NCI-H345 (cell line): Measurements from ENCODE around the gene RBM17.
"Not testable (repeated sequence)": the region's sequence is repeated elsewhere in the genome, so short reads cannot be mapped to it uniquely, and the experiment has no call there.

Source experiments
- DNase-seq: peaks from one replicate; lab custom pipeline; 2025; lab: John Stamatoyannopoulos, UW

The RBM17 gene

GRCh38 chr10:6112893-6113292 is 24.1 kb downstream of the RBM17 start:
- DNase-seq, result no peak

GRCh38 chr10:6114299-6114698 is 25.5 kb downstream of the RBM17 start:
- no peak for DNase-seq

GRCh38 chr10:6114805-6115341 is 26.0 kb downstream of the RBM17 start:
- DNase-seq, result no peak

- no peak for DNase-seq
Observed at GRCh38 chr10:6115411-6115810, 26.6 kb downstream of the RBM17 start.

- DNase-seq, result no peak
Observed at GRCh38 chr10:6115824-6116350, 27.1 kb downstream of the RBM17 start.

GRCh38 chr10:6116806-6117205 is 28.0 kb downstream of the RBM17 start:
- no peak for DNase-seq

- DNase-seq, result no peak
Observed at GRCh38 chr10:6117711-6118110, 28.9 kb downstream of the RBM17 start.

DNA sequence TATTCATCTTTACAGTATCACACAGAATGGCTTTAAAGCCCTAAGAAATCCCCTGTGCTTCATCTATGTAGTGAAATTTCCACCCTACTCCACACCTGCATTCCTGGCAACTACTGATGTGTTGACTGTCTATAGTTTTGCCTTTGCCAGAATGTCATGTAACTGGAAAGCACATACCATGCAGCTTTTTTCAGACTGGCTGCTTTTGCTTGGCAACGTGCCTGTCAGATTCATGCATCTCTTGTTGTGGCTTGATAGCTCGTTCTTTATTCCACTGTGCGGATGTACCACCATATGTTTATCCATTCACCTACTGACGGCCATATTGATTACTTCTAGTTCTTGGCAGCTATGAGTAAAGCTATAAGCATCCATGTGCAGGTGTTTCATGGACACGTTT is 30.6 kb downstream of the RBM17 start:
- no peak for DNase-seq

DNA sequence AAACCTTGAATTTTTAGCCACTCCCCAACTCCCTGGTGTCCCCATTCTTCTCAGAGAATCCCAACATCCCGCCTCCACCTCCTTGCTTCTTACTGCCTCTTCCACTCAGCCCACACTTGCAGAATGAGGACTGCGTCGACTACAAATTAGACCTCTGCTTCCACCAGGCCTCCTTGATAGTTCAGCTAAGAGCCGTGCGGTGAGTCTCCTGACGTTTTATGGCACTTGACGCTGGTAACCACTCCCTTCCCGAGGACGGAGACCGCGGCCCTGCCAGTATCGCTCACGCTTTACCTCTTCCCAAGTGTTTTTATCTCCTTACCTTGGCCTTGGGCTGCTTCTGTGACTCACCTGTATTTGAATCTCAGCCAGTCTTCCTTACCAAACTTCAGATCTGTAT is 31.1 kb downstream of the RBM17 start:
- DNase-seq, result no peak

DNA sequence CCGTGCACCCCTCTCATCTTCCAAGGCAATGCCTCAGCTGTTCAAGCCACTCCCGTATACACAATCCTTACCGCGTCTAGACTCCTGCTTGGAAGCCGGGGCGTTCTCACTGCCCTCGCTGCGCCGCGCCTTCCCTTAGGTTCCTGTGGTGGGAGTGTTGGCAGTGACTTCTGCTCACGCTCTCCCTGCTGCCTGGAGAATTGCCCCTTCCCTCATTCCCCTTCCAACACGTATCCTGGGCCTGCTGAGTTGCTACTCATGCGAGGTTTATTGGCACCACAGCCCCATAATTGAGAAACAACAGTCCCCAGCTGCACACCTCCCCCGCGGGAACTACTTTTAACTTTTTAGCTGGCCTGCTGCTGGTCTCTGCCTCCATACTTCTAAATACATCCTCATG is 31.9 kb downstream of the RBM17 start:
- DNase-seq, result no peak

- no peak for DNase-seq
Observed at GRCh38 chr10:6121146-6121545, 32.3 kb downstream of the RBM17 start.

- no peak for DNase-seq
Observed at GRCh38 chr10:6123532-6123931, 34.7 kb downstream of the RBM17 start.

DNA sequence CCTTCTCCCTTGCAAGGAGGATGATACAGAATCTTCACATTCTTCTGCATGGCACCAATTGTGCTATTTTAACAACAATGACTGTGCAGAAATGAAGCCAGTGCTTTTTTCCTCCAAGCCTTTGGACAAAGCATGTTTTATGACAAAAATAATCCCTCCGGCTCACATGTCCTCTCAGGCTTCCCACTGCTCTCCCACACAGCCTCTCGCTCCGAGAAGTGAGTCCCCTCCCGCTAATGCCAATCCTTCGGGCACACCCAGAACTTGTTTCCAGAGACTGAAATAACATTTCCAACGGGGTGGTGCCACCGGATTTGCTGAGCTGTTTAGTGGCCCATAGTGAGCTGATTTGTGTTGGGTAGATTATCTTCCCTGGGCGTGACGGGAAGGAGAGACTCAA is 35.8 kb downstream of the RBM17 start:
- DNase-seq, result no peak

DNA sequence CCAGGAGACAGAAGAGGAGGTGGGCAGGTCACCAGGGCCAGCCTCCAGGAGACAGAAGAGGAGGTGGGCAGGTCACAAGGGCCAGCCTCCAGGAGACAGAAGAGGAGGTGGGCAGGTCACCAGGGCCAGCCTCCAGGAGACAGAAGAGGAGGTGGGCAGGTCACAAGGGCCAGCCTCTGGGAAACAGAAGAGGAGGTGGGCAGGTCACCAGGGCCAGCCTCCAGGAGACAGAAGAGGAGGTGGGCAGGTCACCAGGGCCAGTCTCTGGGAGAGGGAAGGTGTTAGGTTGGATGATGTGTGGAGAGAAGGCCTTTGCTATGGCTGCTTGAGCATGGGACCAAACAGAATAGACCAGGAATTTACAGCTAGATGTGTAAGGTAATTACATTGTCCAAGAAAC is 38.6 kb downstream of the RBM17 start:
- not testable (repeated sequence) for DNase-seq

- no peak for DNase-seq
Observed at GRCh38 chr10:6128087-6128486, 39.3 kb downstream of the RBM17 start.

- DNase-seq, result no peak
Observed at GRCh38 chr10:6128591-6129251, 39.9 kb downstream of the RBM17 start.

GRCh38 chr10:6130848-6131470 is 42.1 kb downstream of the RBM17 start:
- no peak for DNase-seq

DNA sequence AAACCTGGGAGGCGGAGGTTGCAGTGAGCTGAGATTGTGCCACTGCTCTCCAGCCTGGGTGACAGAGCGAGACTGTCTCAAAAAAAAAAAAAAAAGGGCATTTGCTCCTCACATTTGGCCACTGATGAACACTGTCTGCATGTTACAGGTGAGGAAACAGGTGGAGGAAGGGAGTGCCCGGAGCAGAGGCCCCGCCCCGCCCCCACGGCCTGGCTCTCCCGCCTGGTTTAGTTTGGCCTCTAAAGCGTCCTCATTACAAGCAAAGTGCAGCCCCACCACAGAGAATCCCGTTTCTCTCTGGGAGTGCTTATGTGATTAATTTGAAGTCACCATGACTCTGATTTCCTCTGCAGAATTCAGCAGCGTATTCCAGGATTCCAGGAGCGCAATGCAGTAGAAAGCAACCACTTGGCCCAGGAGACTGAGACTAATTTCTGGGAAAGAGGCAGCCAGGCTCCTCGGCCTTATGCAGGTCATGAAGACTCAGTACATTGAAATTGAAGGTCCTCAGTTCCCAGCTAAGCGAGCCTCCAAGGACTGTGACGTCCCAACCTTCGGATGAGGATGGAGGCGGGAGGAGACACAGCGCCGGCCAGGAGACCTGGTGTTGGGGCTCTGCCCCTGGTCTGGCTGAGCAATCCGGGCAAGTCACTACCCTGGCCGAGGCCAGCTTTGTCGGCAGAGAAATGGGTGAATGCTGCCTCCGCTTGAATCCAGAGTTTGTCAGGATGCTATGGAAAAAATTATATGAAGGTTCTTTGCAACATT is 44.7 kb downstream of the RBM17 start:
- no peak for DNase-seq

DNA sequence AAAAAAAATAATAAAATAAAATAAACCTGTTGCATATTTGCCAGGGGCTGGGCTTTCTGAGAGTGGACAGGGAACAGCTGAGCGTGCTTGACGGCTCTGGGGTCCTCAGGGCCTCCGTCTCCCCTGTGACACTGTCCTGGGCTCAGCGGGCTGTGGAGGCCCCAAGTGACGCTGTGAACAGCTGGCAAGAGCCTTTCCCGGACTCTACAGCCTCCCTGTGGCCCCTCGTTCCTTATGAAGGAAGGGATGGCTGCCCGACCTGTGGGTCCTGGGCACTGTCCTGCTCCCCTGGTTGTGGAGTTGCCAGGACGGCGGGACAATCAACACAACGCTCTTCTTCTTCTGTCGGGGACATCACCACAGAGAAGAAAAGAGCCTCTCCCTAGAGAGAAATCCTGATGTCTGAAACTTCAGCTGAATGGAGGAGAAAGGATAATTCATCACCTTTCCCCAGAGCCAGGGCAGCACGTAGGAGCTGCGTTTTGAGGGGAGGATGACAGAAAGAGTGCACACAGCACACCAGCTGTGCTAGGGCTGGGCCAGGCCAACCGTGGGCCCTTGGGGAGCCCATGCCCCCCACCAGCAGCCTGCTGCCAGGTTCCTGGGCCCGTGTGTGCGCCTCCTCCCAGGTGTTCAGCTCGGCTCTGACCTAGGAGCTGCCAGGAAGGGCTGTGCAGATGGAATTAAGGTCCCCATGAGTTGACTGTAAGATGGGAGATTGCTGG is 45.4 kb downstream of the RBM17 start:
- no peak for DNase-seq

GRCh38 chr10:6135039-6135438 is 46.2 kb downstream of the RBM17 start:
- DNase-seq, result no peak

DNA sequence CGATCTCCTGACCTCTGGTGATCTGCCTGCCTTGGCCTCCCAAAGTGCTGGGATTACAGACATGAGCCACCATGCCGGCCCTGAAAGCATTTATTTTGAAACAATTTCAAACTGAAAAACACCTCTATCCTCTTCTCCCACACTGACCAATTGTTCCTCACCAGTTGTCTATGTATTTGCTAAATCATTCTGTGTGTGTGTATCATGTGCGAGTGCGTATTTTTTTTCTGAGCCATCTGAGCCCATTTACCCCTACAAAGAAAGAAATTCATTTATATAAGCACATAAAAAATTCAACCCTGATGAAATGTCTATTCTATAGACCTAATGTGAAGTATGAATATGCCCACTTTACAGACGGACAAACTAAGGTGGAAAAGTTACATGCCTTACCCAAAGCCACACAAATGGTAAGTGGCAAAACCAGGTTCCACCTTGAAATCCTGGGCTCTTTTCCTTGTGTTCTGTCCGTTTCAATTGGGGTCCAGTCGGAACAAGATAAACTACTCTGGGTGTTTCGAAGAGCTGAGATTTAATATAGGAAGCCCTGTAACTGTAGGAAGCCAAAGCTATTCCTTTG is 46.8 kb downstream of the RBM17 start:
- no peak for DNase-seq
